A549 (cell line): ENCODE data around the gene ZNRD2. TPM values are rescaled to one million over a fixed set of nuclear protein-coding genes. Genes with fewer than 3 reads are reported as not detected.

Source experiments
- ATAC-seq, 2 experiments: fragments of 200-7000 bp in 1 of 2; fragments of >200 bp in 1 of 2; cut with Nextera tagmentation in 1 of 2; cut with Tn5 transposase in 1 of 2; 3 replicates each; pipeline versions ENCODE4 v1.8.0 to v1.9.1; 2018 to 2020; ENCODE audit warnings: mild to moderate bottlenecking in 1 of 2, moderate library complexity in 1 of 2
- CTCF ChIA-PET: fragments of 300-600 bp; sonication (Branson Sonifier 250); formaldehyde crosslinking; extraction: SDS; loops from one replicate; lab custom pipeline; 2021; ENCODE audit warnings: antibody characterized with exemption, inconsistent platforms; lab: Yijun Ruan, JAX
- POLR2A ChIA-PET: fragments of 350-600 bp; formaldehyde crosslinking; extraction: SDS; loops from one replicate; lab custom pipeline; 2021; ENCODE audit warnings: antibody characterized with exemption, inconsistent platforms; lab: Yijun Ruan, JAX
- DNase-seq, 2 experiments: peaks; one replicate each; pipeline versions ENCODE4 v3.0.0 to v3.0.0-alpha.2; 2011 to 2016; ENCODE audit warnings: low read depth in 1 of 2, low spot score in 1 of 2
- FAIRE-seq: peaks from 2 replicates; lab custom pipeline; 2011; peaks lifted over from hg19 to GRCh38; lab: Jason Lieb, UNC
- H3K27ac ChIP-seq, 2 experiments: fragments of >200 bp; sonication (Bioruptor Twin); formaldehyde crosslinking; 3 replicates each; pipeline ENCODE4 v1.5.1; 2016 to 2017
- H3K4me1 ChIP-seq: fragments of >200 bp; sonication (Bioruptor Twin); formaldehyde crosslinking; 3 replicates; pipeline ENCODE4 v1.6.1; 2016
- H3K4me2 ChIP-seq: fragments of >200 bp; sonication (Bioruptor Twin); formaldehyde crosslinking; 3 replicates; pipeline ENCODE4 v1.6.1; 2016
- H3K4me3 ChIP-seq: fragments of >200 bp; sonication (Bioruptor Twin); formaldehyde crosslinking; 3 replicates; pipeline ENCODE4 v1.5.1; 2016
- H3K9me3 ChIP-seq: fragments of >200 bp; sonication (Bioruptor Twin); formaldehyde crosslinking; 3 replicates; pipeline ENCODE4 v1.6.1; 2016
- CBX8 ChIP-seq: fragments of 200-600 bp; sonication (generic); IDR thresholded peaks from 2 replicates; pipeline ENCODE4 v1.6.1; 2016
- CTCF ChIP-seq: fragments of >200 bp; sonication (Bioruptor Twin); formaldehyde crosslinking; IDR thresholded peaks from 3 replicates; pipeline ENCODE4 v1.5.1; 2016
- ELK1 ChIP-seq: fragments of 150-350 bp; IDR thresholded peaks from 2 replicates; pipeline ENCODE4 v1.6.1; 2014; ENCODE audit warnings: low read depth, mild to moderate bottlenecking, low read length
- MAX ChIP-seq: IDR thresholded peaks from 2 replicates; pipeline ENCODE4 v1.6.1; 2012
- NFE2L2 ChIP-seq: fragments of 150-350 bp; conservative IDR thresholded peaks from 2 replicates; pipeline ENCODE4 v1.6.1; 2014; ENCODE audit warnings: low read length
- PBX3 ChIP-seq: IDR thresholded peaks from 2 replicates; pipeline ENCODE4 v1.6.1; 2012
- RAD21 ChIP-seq, 2 experiments: fragments of >200 bp in 1 of 2; sonication (Bioruptor Twin) in 1 of 2; formaldehyde crosslinking in 1 of 2; IDR thresholded peaks in 1 of 2; conservative IDR thresholded peaks in 1 of 2; 2 replicates in 1 of 2; 3 replicates in 1 of 2; pipeline ENCODE4 v1.6.1; 2012 to 2018; ENCODE audit warnings: inconsistent platforms in 1 of 2
- REST ChIP-seq: fragments of 200-600 bp; sonication (generic); IDR thresholded peaks from 2 replicates; pipeline ENCODE4 v1.6.1; 2016; ENCODE audit warnings: antibody characterized with exemption, mild to moderate bottlenecking, moderate library complexity
- SMC3 ChIP-seq: fragments of >200 bp; sonication (Bioruptor Twin); formaldehyde crosslinking; IDR thresholded peaks from 3 replicates; pipeline ENCODE4 v1.6.1; 2018; ENCODE audit warnings: inconsistent platforms
- TFCP2L1 ChIP-seq: fragments of 250-450 bp; sonication (Bioruptor Pico); IDR thresholded peaks from 2 replicates; pipeline ENCODE4 v1.5.0; 2021; ENCODE audit warnings: mild to moderate bottlenecking
- USF2 ChIP-seq: fragments of 450-650 bp; IDR thresholded peaks from 2 replicates; pipeline ENCODE4 v1.6.1; 2014; ENCODE audit warnings: antibody characterized with exemption
- ZFP36 ChIP-seq: fragments of 450-650 bp; IDR thresholded peaks from 2 replicates; pipeline ENCODE4 v1.6.1; 2014; ENCODE audit warnings: borderline replicate concordance; ENCODE audit not compliant: partially characterized antibody
- ZSCAN20 ChIP-seq: fragments of 250-450 bp; sonication (Bioruptor Pico); IDR thresholded peaks from 2 replicates; pipeline ENCODE4 v1.8.0; 2022; ENCODE audit warnings: mild to moderate bottlenecking, moderate library complexity
- WGBS: methylation state at CpG from one replicate; pipeline ENCODE4 v1.1.6; 2017; ENCODE audit errors: missing lambda C conversion rate; 5-methylcytosine and 5-hydroxymethylcytosine counted together
- polyA plus RNA-seq, 4 experiments: library from polyadenylated mRNA; depleted of rRNA in 3 of 4; stranded (reverse); fragments of >200 nt; fragmentation: RNase III in 1 of 4; extraction: RNeasy Plus Mini Kit Qiagen cat#74134 plus additional on column Dnase treatment in 1 of 4; gene quantifications; 2 replicates in 3 of 4; 3 replicates in 1 of 4; pipeline ENCODE4 v1.2.3, GENCODE V29; 2011 to 2017

The ZNRD2 gene
- polyA plus RNA-seq, 2 of the 4 experiments (the other 2 are of a cell fraction), result 28.2 to 66.1 TPM

- no peak for TF ChIP-seq REST
- TF ChIP-seq USF2, result no peak
- TF ChIP-seq, all 56 proteins: peak for 0
Observed at GRCh38 chr11:65586676-65587075, 16.4 kb downstream of the ZNRD2 start (continued).

- peak; percentile 77 to 86 for DNase-seq
- 49% methylated on average over 8 of the region's 13 CpGs for WGBS
- no peak overlapping the region for H3K4me2 ChIP-seq
- CTCF ChIA-PET, result interaction anchor here (0.6 to 14.6 kb wide), 16 partner anchors 8 to 221 kb away, joined by 3 to 249 read pairs (median 4); partner anchors contain the start of genes EHBP1L1, FAM89B, MAP3K11 and PCNX3
- no peak for TF ChIP-seq ELK1
- peak; percentile 50 to 68 for TF ChIP-seq RAD21 (conservative IDR thresholded peaks at IDR 0.05 in 1 of 2, IDR thresholded peaks at IDR 0.05 in 1 of 2)
- no peak for TF ChIP-seq ZSCAN20 (CRISPR knock-in tag)
- peak; percentile 40; the same call in 2 of the 3 replicates for TF ChIP-seq SMC3
- TF ChIP-seq NFE2L2, result no peak
- TF ChIP-seq CTCF, result peak; percentile 50
- TF ChIP-seq MAX, result 0 out of 2 replicates have a peak, but pooled peaks have one; percentile 18
- TF ChIP-seq, all 56 proteins: peak for 4
- POLR2A ChIA-PET, result interaction anchor here (1.2 kb wide), 1 partner anchor 11 kb away, joined by 4 read pairs; no protein-coding TSS in a partner anchor
- peaks cover 15% of the 10 kb centered on the region for H3K4me1 ChIP-seq
- FAIRE-seq, result no peak
- no peak overlapping the region for H3K4me3 ChIP-seq
- peak; percentile 76 to 90 for ATAC-seq
- H3K27ac ChIP-seq, result peak overlapping the region in 1 of 2 experiments; percentile 69; a peak in 3 of 6 replicates
- no peaks in the 10 kb centered on the region for H3K9me3 ChIP-seq
Observed at GRCh38 chr11:65588199-65589054, 18.1 kb downstream of the ZNRD2 start.

- ATAC-seq, result no peak
- TF ChIP-seq ZFP36 (no peak), CBX8 (no peak), TFCP2L1 (CRISPR knock-in tag) (no peak), PBX3 (no peak), CTCF (no peak)
Observed at GRCh38 chr11:65589444-65590239, 19.4 kb downstream of the ZNRD2 start.

More at GRCh38 chr11:65589444-65590239, 19.4 kb downstream of the ZNRD2 start:
- Histone ChIP-seq H3K27ac (no peak overlapping the region), H3K4me2 (no peak overlapping the region), H3K4me1 (peaks cover 15% of the 10 kb centered on the region), H3K9me3 (no peaks in the 10 kb centered on the region), H3K4me3 (no peak overlapping the region)
- DNase-seq (no peak), FAIRE-seq (no peak)
- WGBS, result 97% methylated on average over 9 of the region's 9 CpGs
- ChIA-PET POLR2A (no interaction called here), CTCF (interaction anchor here (1.2 to 14.6 kb wide), 7 partner anchors 9 to 59 kb away, joined by 3 to 249 read pairs (median 41); partner anchors contain the start of genes EHBP1L1, FAM89B, MAP3K11 and PCNX3)
